Left lung (tissue), 14 donors: ENCODE data around the gene NMT2. TPM values are rescaled to one million over a fixed set of nuclear protein-coding genes. Genes with fewer than 3 reads are reported as not detected.
A peak's percentile ranks its signal among the peaks of the same experiment; 100 is the strongest.

Source experiments
- ATAC-seq: fragments of 200-7000 bp; cut with Tn5 transposase; one replicate; pipeline ENCODE4 v1.9.1; 2020; ENCODE audit warnings: moderate library complexity
- DNase-seq, 4 donors: peaks; one replicate each; pipeline ENCODE4 v3.0.0-alpha.2; 2013 to 2020
- H3K27ac ChIP-seq, 2 donors: fragments of 200-600 bp; sonication (generic) in 1 of 2; one replicate each; pipeline versions ENCODE4 v1.5.0 to v1.8.0; 2020 to 2021
- H3K27me3 ChIP-seq, 2 donors: fragments of 200-600 bp; sonication (generic) in 1 of 2; one replicate each; pipeline versions ENCODE4 v1.5.0 to v1.8.0; 2020 to 2021
- H3K36me3 ChIP-seq, 2 donors: fragments of 200-600 bp; sonication (generic) in 1 of 2; one replicate each; pipeline versions ENCODE4 v1.5.0 to v1.8.0; 2020 to 2021
- H3K4me1 ChIP-seq, 2 donors: fragments of 200-600 bp; one replicate each; pipeline ENCODE4 v1.8.0; 2021
- H3K4me3 ChIP-seq, 2 donors: fragments of 200-600 bp; sonication (generic) in 1 of 2; one replicate each; pipeline versions ENCODE4 v1.5.0 to v1.8.0; 2020 to 2021; ENCODE audit warnings: mild to moderate bottlenecking in 1 of 2
- H3K9me3 ChIP-seq, 2 donors: fragments of 200-600 bp; sonication (generic) in 1 of 2; one replicate each; pipeline versions ENCODE4 v1.5.0 to v1.8.0; 2020 to 2021
- CTCF ChIP-seq, 2 donors: fragments of 200-600 bp; sonication (generic) in 1 of 2; IDR thresholded peaks; one replicate each; pipeline versions ENCODE4 v1.5.0 to v1.8.0; 2021; ENCODE audit warnings: antibody characterized with exemption in 2 of 2
- intact Hi-C, 2 donors: fragments of 100-400 bp; cut with DNase I; formaldehyde crosslinking; loops; one replicate each; pipeline versions ENCODE4 v1.11.2 to v1.14.2; 2022
- long read RNA-seq, 12 donors: library from polyadenylated mRNA in 2 of 12; unstranded in 2 of 12; transcript quantifications; one replicate each; pipeline ENCODE4 v2.0.0 and lab custom pipeline, GENCODE V29; 2019 to 2026
- polyA plus RNA-seq, 6 donors: library from polyadenylated mRNA; unstranded; fragments of 120-200 nt; gene quantifications; one replicate each; pipeline ENCODE4 v1.2.1, GENCODE V29; 2013; ENCODE audit not compliant: insufficient read length in 6 of 6
- total RNA-seq, 2 donors: library from RNA; stranded (reverse); fragmentation: NEBNext Ultra II Directional; extraction: Animal tissue kit (Norgen Biotek cat#: 25700); gene quantifications; one replicate each; pipeline ENCODE4 v1.2.1, GENCODE V29; 2021
- donor health status: DM: no; HTN: yes; CAD: no.
- donor health status: DM: no; HTN: no; CAD: no.

NMT2 gene
- total RNA-seq (10 to 100 TPM in 1 of 2 donors, 1 to 10 TPM in 1; 9.2 to 11.3 TPM), polyA plus RNA-seq (10 to 100 TPM; 33.3 to 38.5 (median 35.6) TPM)
- long read RNA-seq, donor 1, partial matches to known transcripts, result 28 of 49 reads
- long read RNA-seq, donor 1, other reads (novel, unspliced or antisense), result 20 of 49 reads
- long read RNA-seq, donor 2, partial matches to known transcripts, result 0 of 2 reads
- long read RNA-seq, donor 2, other reads (novel, unspliced or antisense), result 0 of 2 reads
- long read RNA-seq, donor 3, partial matches to known transcripts, result 0 of 2 reads
- long read RNA-seq, donor 3, other reads (novel, unspliced or antisense), result 0 of 2 reads
- long read RNA-seq, donor 4, partial matches to known transcripts, result 0 of 3 reads
- long read RNA-seq, donor 4, other reads (novel, unspliced or antisense), result 2 of 3 reads
- long read RNA-seq, donor 5, partial matches to known transcripts, result 5 of 5 reads
- long read RNA-seq, donor 5, other reads (novel, unspliced or antisense), result 0 of 5 reads
- long read RNA-seq, donor 6, partial matches to known transcripts, result 0 of 4 reads
- long read RNA-seq, donor 6, other reads (novel, unspliced or antisense), result 0 of 4 reads
- long read RNA-seq, donor 7, result 0 reads
- long read RNA-seq, donor 8, partial matches to known transcripts, result 0 of 2 reads
- long read RNA-seq, donor 8, other reads (novel, unspliced or antisense), result 0 of 2 reads
- long read RNA-seq, donor 9, result 0 reads
- long read RNA-seq, donor 10, partial matches to known transcripts, result 1 of 1 reads
- long read RNA-seq, donor 10, other reads (novel, unspliced or antisense), result 0 of 1 reads
- long read RNA-seq, donor 11, partial matches to known transcripts, result 0 of 1 reads
- long read RNA-seq, donor 11, other reads (novel, unspliced or antisense), result 0 of 1 reads
- long read RNA-seq, donor 12, partial matches to known transcripts, result 0 of 3 reads
- long read RNA-seq, donor 12, other reads (novel, unspliced or antisense), result 0 of 3 reads

- peak; percentile 80 to 96 (median 90) for DNase-seq
- Histone ChIP-seq H3K27ac (peak within 1 kb of the TSS; percentile 80 to 83), H3K4me3 (peak within 1 kb of the TSS; percentile 83 to 93), H3K4me1 (peaks cover 10 to 27% of the 10 kb centered on the region in 2 donors), H3K9me3 (no peaks in the 10 kb centered on the region), H3K36me3 (no peaks in the 10 kb centered on the region), H3K27me3 (peaks cover 0 to 18% of the 10 kb centered on the region in 2 donors)
- intact Hi-C loops, result no loop called here
- peak; percentile 89 for ATAC-seq
- peak; percentile 12 to 56 for TF ChIP-seq CTCF (IDR thresholded peaks at IDR 0.05)
These were observed at the start of gene NMT2 for GRCh38 chr10:15168291-15168785. Gene NMT2, minus strand, starts transcription at chr10:15168693. Its CDS starts 81 bp downstream, at chr10:15168612.

- Histone ChIP-seq H3K36me3 (peaks cover 0 to 5% of the 10 kb centered on the region in 2 donors), H3K9me3 (no peaks in the 10 kb centered on the region), H3K4me3 (no peak overlapping the region), H3K4me1 (no peaks in the 10 kb centered on the region), H3K27ac (no peak overlapping the region), H3K27me3 (no peaks in the 10 kb centered on the region)
- intact Hi-C loops, result loop anchor here in 1 of 2 donors (10.0 kb wide), 1 partner anchor 148 kb away; no protein-coding TSS in a partner anchor
- TF ChIP-seq CTCF (IDR thresholded peaks at IDR 0.05), result no peak
- ATAC-seq (no peak), DNase-seq (no peak)
These were observed 48.2 kb upstream of the NMT2 start for GRCh38 chr10:15216700-15217099.

- no peak for DNase-seq
- no peak for ATAC-seq
- Histone ChIP-seq H3K27me3 (no peaks in the 10 kb centered on the region), H3K4me1 (no peaks in the 10 kb centered on the region), H3K27ac (no peak overlapping the region), H3K4me3 (no peak overlapping the region), H3K9me3 (no peaks in the 10 kb centered on the region), H3K36me3 (peaks cover 0 to 5% of the 10 kb centered on the region in 2 donors)
- intact Hi-C loops, result loop anchor here in 1 of 2 donors (10.0 kb wide), 1 partner anchor 151 kb away; no protein-coding TSS in a partner anchor
- no peak for TF ChIP-seq CTCF (IDR thresholded peaks at IDR 0.05)
These were observed 45.7 kb upstream of the NMT2 start for GRCh38 chr10:15214237-15214636.

- Histone ChIP-seq H3K4me3 (no peak overlapping the region), H3K9me3 (no peaks in the 10 kb centered on the region), H3K27ac (no peak overlapping the region), H3K27me3 (no peaks in the 10 kb centered on the region), H3K4me1 (no peaks in the 10 kb centered on the region), H3K36me3 (peaks cover 0 to 5% of the 10 kb centered on the region in 2 donors)
- ATAC-seq, result no peak
- intact Hi-C loops, result loop anchor here in 1 of 2 donors (10.0 kb wide), 1 partner anchor 151 kb away; no protein-coding TSS in a partner anchor
- DNase-seq, result no peak
- TF ChIP-seq CTCF (IDR thresholded peaks at IDR 0.05), result no peak
These were observed 45.0 kb upstream of the NMT2 start for GRCh38 chr10:15213461-15213861.
